ENCODE results near the gene TOR2A. TPM values are rescaled to one million over a fixed set of nuclear protein-coding genes. Genes with fewer than 3 reads are reported as not detected.

TOR2A gene
- total and polyA plus RNA-seq, 2 experiments from 2014 or later: 16.8 to 28.8 TPM

GRCh38 chr9:127765418-127765817 lies 30.3 kb upstream of the TOR2A start:
- no peak overlapping the region for H2AFZ ChIP-seq
- H3K4me1 ChIP-seq (ENCODE audit: insufficient read depth): peaks cover 12% of the 10 kb centered on the region
- H3K27me3 ChIP-seq: peaks cover 13% of the 10 kb centered on the region
- TF ChIP-seq EZH2phosphoT487 (IDR thresholded peaks at IDR 0.05; ENCODE audit: low read depth, severe bottlenecking, unreplicated experiment) (no peak), CTCF (IDR thresholded peaks at IDR 0.05; ENCODE audit: poor library complexity) (no peak), EZH2 (IDR thresholded peaks at IDR 0.05; ENCODE audit: borderline replicate concordance) (no peak)
- H4K20me1 ChIP-seq (ENCODE audit: insufficient read depth, poor library complexity, severe bottlenecking): no peaks in the 10 kb centered on the region
- H3K9me3 ChIP-seq (ENCODE audit: low read depth): no peaks in the 10 kb centered on the region
- no peak overlapping the region for H3K27ac ChIP-seq
- H3K79me2 ChIP-seq: no peaks in the 10 kb centered on the region
- no peaks in the 10 kb centered on the region for H3K9me2 ChIP-seq (replicated peaks; ENCODE audit: insufficient read depth)
- WGBS (ENCODE audit: low lambda C conversion rate, missing lambda C conversion rate): 92% methylated on average over 1 of the region's 1 CpG
- no peak for DNase-seq (ENCODE audit: low spot score)
- H3K4me3 ChIP-seq: no peak overlapping the region
- H3K4me2 ChIP-seq: no peak overlapping the region
- no peaks in the 10 kb centered on the region for H3K36me3 ChIP-seq (replicated peaks; ENCODE audit: insufficient read depth, low read depth)

- Histone ChIP-seq H3K4me1 (ENCODE audit: insufficient read depth) (peaks cover 12% of the 10 kb centered on the region), H3K4me3 (no peak overlapping the region), H3K79me2 (no peaks in the 10 kb centered on the region), H3K4me2 (no peak overlapping the region), H2AFZ (no peak overlapping the region), H3K27me3 (peaks cover 13% of the 10 kb centered on the region), H3K9me3 (ENCODE audit: low read depth) (no peaks in the 10 kb centered on the region), H3K27ac (no peak overlapping the region), H3K36me3 (replicated peaks; ENCODE audit: insufficient read depth, low read depth) (no peaks in the 10 kb centered on the region), H3K9me2 (replicated peaks; ENCODE audit: insufficient read depth) (no peaks in the 10 kb centered on the region), H4K20me1 (ENCODE audit: insufficient read depth, poor library complexity, severe bottlenecking) (no peaks in the 10 kb centered on the region)
- 46% methylated on average over 7 of the region's 7 CpGs for WGBS (ENCODE audit: low lambda C conversion rate, missing lambda C conversion rate)
- no peak for TF ChIP-seq EZH2 (IDR thresholded peaks at IDR 0.05; ENCODE audit: borderline replicate concordance)
- peak; percentile 12 for TF ChIP-seq CTCF (IDR thresholded peaks at IDR 0.05; ENCODE audit: poor library complexity)
- TF ChIP-seq EZH2phosphoT487 (IDR thresholded peaks at IDR 0.05; ENCODE audit: low read depth, severe bottlenecking, unreplicated experiment): no peak
- DNase-seq (ENCODE audit: low spot score): no peak
Measured at GRCh38 chr9:127763918-127764384, 28.9 kb upstream of the TOR2A start.

GRCh38 chr9:127762111-127762676 lies 27.1 kb upstream of the TOR2A start:
- Histone ChIP-seq H3K27me3 (peaks cover 13% of the 10 kb centered on the region), H4K20me1 (ENCODE audit: insufficient read depth, poor library complexity, severe bottlenecking) (no peaks in the 10 kb centered on the region), H3K4me3 (no peak overlapping the region), H3K4me2 (no peak overlapping the region), H3K27ac (no peak overlapping the region), H3K9me3 (ENCODE audit: low read depth) (no peaks in the 10 kb centered on the region), H2AFZ (no peak overlapping the region), H3K9me2 (replicated peaks; ENCODE audit: insufficient read depth) (no peaks in the 10 kb centered on the region), H3K36me3 (replicated peaks; ENCODE audit: insufficient read depth, low read depth) (no peaks in the 10 kb centered on the region), H3K79me2 (no peaks in the 10 kb centered on the region), H3K4me1 (ENCODE audit: insufficient read depth) (peaks cover 2% of the 10 kb centered on the region)
- TF ChIP-seq EZH2phosphoT487 (IDR thresholded peaks at IDR 0.05; ENCODE audit: low read depth, severe bottlenecking, unreplicated experiment) (no peak), EZH2 (IDR thresholded peaks at IDR 0.05; ENCODE audit: borderline replicate concordance) (no peak), CTCF (IDR thresholded peaks at IDR 0.05; ENCODE audit: poor library complexity) (no peak)
- WGBS (ENCODE audit: low lambda C conversion rate, missing lambda C conversion rate): 57% methylated on average over 16 of the region's 16 CpGs
- no peak for DNase-seq (ENCODE audit: low spot score)

All from hepatocyte (in vitro differentiated cells).